Activated CD8-positive, alpha-beta memory T cell treated with anti-CD3 and anti-CD28 coated beads for 1 hour (primary cell): ENCODE data around the gene MLANA.

Experiments used
- DNase-seq, 2 donors: peaks; one replicate each; pipeline ENCODE4 v3.0.0-alpha.2; 2020; ENCODE audit warnings: low read depth in 1 of 2; ENCODE audit errors: extremely low read depth in 1 of 2

MLANA gene

DNA sequence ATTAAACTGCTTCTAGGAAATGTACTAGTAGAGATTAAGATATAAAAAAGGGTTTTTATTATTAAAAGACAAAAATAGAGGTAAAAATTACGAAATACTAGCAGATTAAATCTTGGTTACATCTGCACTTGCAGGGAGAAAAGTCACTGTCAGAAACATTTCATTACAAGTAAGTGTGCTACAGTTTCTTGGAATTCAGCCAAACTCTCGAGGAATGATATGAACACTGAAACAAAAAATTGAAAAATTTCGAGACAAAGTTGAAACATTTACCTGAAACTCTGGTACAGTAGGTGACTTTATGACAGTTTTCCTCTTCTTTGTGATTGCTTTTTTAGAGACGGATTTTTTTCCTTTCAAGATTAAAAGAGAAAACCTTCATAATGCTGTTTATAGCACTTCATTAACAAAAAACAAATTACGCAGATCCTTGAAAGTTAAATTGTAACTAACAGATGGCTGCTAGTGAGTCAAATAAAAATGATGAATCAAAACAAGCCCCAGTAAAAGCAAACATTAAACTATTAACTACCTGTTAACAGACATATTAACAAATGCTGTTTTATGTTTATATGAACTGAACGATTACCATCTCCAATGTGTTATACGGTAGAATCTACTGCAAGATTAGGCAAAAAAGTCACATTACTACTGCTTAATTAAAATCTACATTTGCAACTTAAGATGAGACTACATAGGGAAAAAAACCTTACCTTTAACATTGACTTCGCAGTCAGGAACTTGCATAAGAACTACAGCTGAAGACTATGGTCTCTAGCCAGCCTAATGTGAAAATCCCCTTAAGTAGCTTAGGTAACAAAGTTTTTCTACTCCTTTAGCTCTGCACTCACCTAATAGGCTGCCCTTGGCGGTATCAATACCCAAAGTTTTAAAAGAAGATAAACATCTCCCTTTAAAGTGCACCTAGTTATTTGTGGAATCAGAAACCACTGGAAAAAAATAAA, 63.3 kb downstream of the MLANA start:
- no peak for DNase-seq

DNA sequence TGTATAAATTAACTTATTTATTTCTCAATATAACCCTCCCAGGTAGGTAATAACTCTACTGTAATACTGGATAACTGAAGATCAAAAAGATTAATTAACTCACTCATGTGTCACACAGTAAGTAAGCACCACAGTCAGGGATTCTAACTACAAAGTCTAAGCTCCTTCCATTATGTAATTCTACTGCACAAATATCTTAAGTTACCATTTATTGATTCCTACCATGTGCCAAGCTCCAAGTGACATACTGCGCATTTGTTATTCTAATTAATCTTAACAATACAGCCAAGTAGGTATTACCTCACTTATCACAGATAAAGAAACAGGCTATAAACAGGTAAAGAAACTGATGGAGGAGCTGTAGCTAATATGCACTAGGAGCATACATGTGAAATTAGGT, 66.5 kb downstream of the MLANA start:
- DNase-seq, result no peak

DNA sequence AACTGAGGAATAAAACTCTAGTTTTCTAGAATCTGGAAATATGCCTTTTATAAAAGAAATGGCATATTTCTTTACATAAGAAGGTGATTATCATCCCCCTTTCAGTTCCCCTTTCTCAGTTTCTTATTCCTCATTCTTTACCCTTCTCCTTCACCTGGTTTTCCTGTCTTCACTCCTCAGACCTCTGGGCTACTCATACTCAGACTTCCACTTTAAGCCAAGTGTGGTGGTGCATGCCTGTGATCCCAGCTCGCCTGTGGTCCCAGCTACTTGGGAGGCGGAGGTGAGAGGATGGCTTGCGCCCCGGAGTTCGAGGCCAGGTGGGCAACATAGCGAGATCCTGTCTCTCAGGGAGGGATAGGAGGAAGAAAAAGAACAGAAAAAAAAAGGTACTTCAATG, 67.6 kb downstream of the MLANA start:
- no peak for DNase-seq
